PC-9 (cell line): ENCODE results near the gene GPR45. TPM values are rescaled to one million over a fixed set of nuclear protein-coding genes. Genes with fewer than 3 reads are reported as not detected.

Source experiments
- BruUV-seq: library from RNA; stranded (reverse); fragments of 400-500 nt; replicated peaks from 2 replicates; lab custom pipeline; 2021; lab: Mats Ljungman, UMichigan
- CTCF ChIA-PET: fragments of 300-600 bp; sonication (Branson Sonifier 250); formaldehyde crosslinking; loops from one replicate; lab custom pipeline; 2022; ENCODE audit warnings: antibody characterized with exemption; lab: Charles Lee
- POLR2A ChIA-PET: fragments of 300-600 bp; sonication (Branson Sonifier 250); formaldehyde crosslinking; loops from one replicate; lab custom pipeline; 2022; ENCODE audit warnings: antibody characterized with exemption; ENCODE audit not compliant: unreplicated experiment; lab: Charles Lee
- DNase-seq, 2 experiments: peaks; one replicate each; pipeline versions ENCODE4 v3.0.0 to v3.0.0-alpha.2; 2015 to 2022; ENCODE audit warnings: mixed read lengths in 1 of 2
- H2AFZ ChIP-seq: fragments of 200-600 bp; sonication (generic); 2 replicates; pipeline ENCODE4 v1.8.1; 2017; ENCODE audit warnings: antibody characterized with exemption
- H3F3A ChIP-seq: fragments of 200-600 bp; sonication (generic); 2 replicates; pipeline ENCODE4 v1.8.1; 2017; ENCODE audit warnings: antibody characterized with exemption, mild to moderate bottlenecking, low read depth; ENCODE audit not compliant: insufficient read depth
- H3K27ac ChIP-seq: fragments of 200-600 bp; sonication (generic); 2 replicates; pipeline ENCODE4 v1.6.1; 2016; ENCODE audit warnings: mixed run types
- H3K27me3 ChIP-seq: fragments of 200-600 bp; sonication (generic); 2 replicates; pipeline ENCODE4 v1.6.1; 2016; ENCODE audit warnings: low read depth, mixed run types; ENCODE audit not compliant: insufficient read depth
- H3K36me3 ChIP-seq: fragments of 200-600 bp; sonication (generic); 2 replicates; pipeline ENCODE4 v1.6.1; 2016; ENCODE audit warnings: low read depth, mixed run types
- H3K4me1 ChIP-seq: fragments of 200-600 bp; sonication (generic); replicated peaks from 2 replicates; pipeline ENCODE4 v1.6.1; 2016; ENCODE audit warnings: mixed run types; ENCODE audit not compliant: insufficient read depth
- H3K4me2 ChIP-seq: fragments of 200-600 bp; sonication (generic); 2 replicates; pipeline ENCODE4 v1.6.1; 2017; ENCODE audit warnings: mixed run types
- H3K4me3 ChIP-seq: fragments of 200-600 bp; sonication (generic); 2 replicates; pipeline ENCODE4 v1.6.1; 2016; ENCODE audit warnings: mixed run types
- H3K79me2 ChIP-seq: fragments of 200-600 bp; sonication (generic); 2 replicates; pipeline ENCODE4 v1.6.1; 2017; ENCODE audit warnings: low read depth, mixed run types
- H3K9me2 ChIP-seq: fragments of 200-600 bp; sonication (generic); 2 replicates; pipeline ENCODE4 v1.8.1; 2017; ENCODE audit warnings: mild to moderate bottlenecking; ENCODE audit not compliant: insufficient read depth
- H3K9me3 ChIP-seq: fragments of 200-600 bp; sonication (generic); 2 replicates; pipeline ENCODE4 v1.8.1; 2016; ENCODE audit warnings: low read depth; ENCODE audit not compliant: insufficient read depth
- H4K20me1 ChIP-seq: fragments of 200-600 bp; sonication (generic); 2 replicates; pipeline ENCODE4 v1.8.1; 2017; ENCODE audit not compliant: insufficient read depth
- EZH2 ChIP-seq: fragments of 200-600 bp; sonication (generic); IDR thresholded peaks from 2 replicates; pipeline ENCODE4 v1.8.0; 2017; ENCODE audit warnings: antibody characterized with exemption, low read depth
- intact Hi-C: fragments of 100-400 bp; cut with micrococcal nuclease; formaldehyde crosslinking; loops from one replicate; pipeline ENCODE4 v1.10.0; 2022; ENCODE audit not compliant: unreplicated experiment
- total RNA-seq: library from RNA; stranded (reverse); gene quantifications from 2 replicates; pipeline ENCODE4 v1.2.3, GENCODE V29; 2021
- TF ChIP-seq, protein P1 (sequence below): fragments of 200-600 bp; sonication (generic); conservative IDR thresholded peaks from 2 replicates; pipeline ENCODE4 v1.6.1; 2017; ENCODE audit warnings: mixed run types, antibody characterized with exemption, mild to moderate bottlenecking, moderate library complexity

GPR45 gene
- total RNA-seq, 1 experiment from 2014 or later: not detected

DNA sequence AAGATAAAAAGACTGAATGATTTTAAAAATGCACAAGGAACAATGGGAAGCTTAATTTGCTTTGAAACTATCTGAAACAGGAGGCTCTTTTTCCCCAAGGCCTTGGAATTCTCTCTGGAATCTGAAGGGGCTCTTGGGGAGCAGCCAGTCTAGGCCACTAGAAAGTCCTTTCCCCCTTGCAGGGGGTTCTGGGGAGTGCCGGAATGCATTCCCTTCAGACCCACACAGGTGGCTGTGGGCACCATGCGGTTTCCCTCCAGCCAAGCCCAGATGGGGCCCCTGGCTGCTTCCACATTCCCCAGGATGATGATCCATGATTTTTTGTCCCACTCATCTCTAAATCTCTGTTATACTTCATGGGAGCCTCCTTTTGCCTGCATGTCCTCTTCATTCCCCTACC, 10.7 kb downstream of the GPR45 start:
- Histone ChIP-seq H3F3A (no peaks in the 10 kb centered on the region), H3K9me3 (no peaks in the 10 kb centered on the region), H3K9me2 (no peaks in the 10 kb centered on the region; the same call in 1 of the 2 replicates), H3K27ac (no peak overlapping the region), H2AFZ (no peak overlapping the region), H3K27me3 (no peaks in the 10 kb centered on the region), H3K4me3 (no peak overlapping the region), H3K79me2 (no peaks in the 10 kb centered on the region), H3K4me1 (no peaks in the 10 kb centered on the region), H4K20me1 (no peaks in the 10 kb centered on the region), H3K36me3 (no peaks in the 10 kb centered on the region), H3K4me2 (no peak overlapping the region)
- no TSS peak for BruUV-seq
- no peak for DNase-seq
- intact Hi-C loops: no loop called here
- TF ChIP-seq, protein P1, sequence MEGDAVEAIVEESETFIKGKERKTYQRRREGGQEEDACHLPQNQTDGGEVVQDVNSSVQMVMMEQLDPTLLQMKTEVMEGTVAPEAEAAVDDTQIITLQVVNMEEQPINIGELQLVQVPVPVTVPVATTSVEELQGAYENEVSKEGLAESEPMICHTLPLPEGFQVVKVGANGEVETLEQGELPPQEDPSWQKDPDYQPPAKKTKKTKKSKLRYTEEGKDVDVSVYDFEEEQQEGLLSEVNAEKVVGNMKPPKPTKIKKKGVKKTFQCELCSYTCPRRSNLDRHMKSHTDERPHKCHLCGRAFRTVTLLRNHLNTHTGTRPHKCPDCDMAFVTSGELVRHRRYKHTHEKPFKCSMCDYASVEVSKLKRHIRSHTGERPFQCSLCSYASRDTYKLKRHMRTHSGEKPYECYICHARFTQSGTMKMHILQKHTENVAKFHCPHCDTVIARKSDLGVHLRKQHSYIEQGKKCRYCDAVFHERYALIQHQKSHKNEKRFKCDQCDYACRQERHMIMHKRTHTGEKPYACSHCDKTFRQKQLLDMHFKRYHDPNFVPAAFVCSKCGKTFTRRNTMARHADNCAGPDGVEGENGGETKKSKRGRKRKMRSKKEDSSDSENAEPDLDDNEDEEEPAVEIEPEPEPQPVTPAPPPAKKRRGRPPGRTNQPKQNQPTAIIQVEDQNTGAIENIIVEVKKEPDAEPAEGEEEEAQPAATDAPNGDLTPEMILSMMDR: no peak
- ChIA-PET POLR2A (no interaction called here), CTCF (interaction anchor here (0.6 kb wide), 2 partner anchors 727 to 1606 kb away, joined by 3 to 5 read pairs; no protein-coding TSS in a partner anchor)

DNA sequence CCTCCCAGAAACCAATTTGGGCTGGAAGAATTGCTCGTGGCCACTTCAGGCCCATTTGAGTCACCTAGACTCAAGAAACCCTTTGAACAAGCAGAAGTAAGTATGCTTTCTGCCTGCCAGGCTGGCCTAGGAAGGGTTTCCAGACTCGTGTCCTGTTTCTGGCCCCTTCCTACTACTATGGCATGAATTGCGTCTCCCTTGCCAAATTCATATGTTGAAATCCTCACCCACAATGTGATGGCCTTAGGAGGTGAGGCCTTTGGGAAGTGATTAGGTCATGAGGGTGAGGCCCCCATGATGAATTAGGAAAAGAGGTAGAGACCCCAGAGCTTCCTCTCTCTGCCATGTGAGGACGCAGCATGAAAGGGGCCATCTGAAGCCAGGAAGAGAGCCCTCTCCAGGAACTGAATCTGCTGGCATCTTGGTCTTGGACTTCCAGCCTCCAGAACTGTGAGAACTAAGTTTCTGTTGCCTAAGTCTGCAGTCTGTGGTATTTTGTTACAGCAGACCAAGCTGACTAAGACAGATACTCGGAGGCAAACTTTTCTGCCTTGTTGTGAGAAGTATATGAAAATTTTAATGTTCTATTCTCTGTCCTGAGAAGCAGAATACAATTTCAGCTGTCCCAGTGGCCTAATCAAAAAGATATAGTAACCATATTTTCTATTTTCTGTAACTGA, 13.1 kb downstream of the GPR45 start:
- no peaks in the 10 kb centered on the region for H4K20me1 ChIP-seq
- CTCF ChIA-PET: no interaction called here
- no peaks in the 10 kb centered on the region for H3K79me2 ChIP-seq
- H3F3A ChIP-seq: no peaks in the 10 kb centered on the region
- POLR2A ChIA-PET: no interaction called here
- DNase-seq: no peak
- H3K27me3 ChIP-seq: no peaks in the 10 kb centered on the region
- BruUV-seq: no TSS peak
- H3K36me3 ChIP-seq: no peaks in the 10 kb centered on the region
- no peak overlapping the region for H3K27ac ChIP-seq
- no peaks in the 10 kb centered on the region for H3K9me3 ChIP-seq
- no peak overlapping the region for H2AFZ ChIP-seq
- no peak overlapping the region for H3K4me3 ChIP-seq
- H3K4me2 ChIP-seq: no peak overlapping the region
- intact Hi-C loops: no loop called here
- no peaks in the 10 kb centered on the region for H3K4me1 ChIP-seq
- TF ChIP-seq EZH2: no peak
- TF ChIP-seq, protein P1: no peak
- H3K9me2 ChIP-seq: no peaks in the 10 kb centered on the region

DNA sequence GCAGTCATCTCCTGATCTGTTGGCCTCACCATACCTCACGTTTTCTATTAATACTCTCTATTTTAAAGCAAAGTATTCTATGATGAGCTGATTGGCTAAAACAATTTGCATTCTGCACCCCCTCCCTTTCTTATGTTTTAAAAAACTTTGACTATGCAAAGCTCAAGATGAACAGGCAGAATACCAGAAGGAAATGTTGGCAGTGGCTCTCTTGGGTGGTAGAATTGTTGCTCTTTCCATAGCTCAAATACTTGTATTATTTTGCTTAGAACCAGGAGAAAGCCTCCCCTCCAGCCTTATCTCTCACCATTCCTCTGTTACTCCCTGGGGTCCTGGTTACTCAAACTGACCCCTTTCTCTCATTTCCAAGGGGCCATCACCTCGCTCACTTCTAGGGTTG, 14.4 kb downstream of the GPR45 start:
- no peak for TF ChIP-seq EZH2
- TF ChIP-seq, protein P1: no peak
- CTCF ChIA-PET: no interaction called here
- no peak overlapping the region for H3K27ac ChIP-seq
- no peak overlapping the region for H2AFZ ChIP-seq
- no peaks in the 10 kb centered on the region for H3K9me2 ChIP-seq
- no peaks in the 10 kb centered on the region for H3K36me3 ChIP-seq
- no peak overlapping the region for H3K4me3 ChIP-seq
- H3K9me3 ChIP-seq: no peaks in the 10 kb centered on the region
- no peak for DNase-seq
- H3K4me2 ChIP-seq: no peak overlapping the region
- H3K4me1 ChIP-seq: no peaks in the 10 kb centered on the region
- H4K20me1 ChIP-seq: no peaks in the 10 kb centered on the region
- BruUV-seq: no TSS peak
- no peaks in the 10 kb centered on the region for H3K27me3 ChIP-seq
- no peaks in the 10 kb centered on the region for H3K79me2 ChIP-seq
- POLR2A ChIA-PET: no interaction called here
- H3F3A ChIP-seq: no peaks in the 10 kb centered on the region
- intact Hi-C loops: no loop called here
